Activated naive CD4-positive, alpha-beta T cell treated with anti-CD3 and anti-CD28 coated beads, Interleukin-2, amount 10 ng/mL, durations not matched to agents 7 days and 5 days (primary cell): ENCODE measurements around the gene CTH.
"Not testable (repeated sequence)": the region's sequence is repeated elsewhere in the genome, so short reads cannot be mapped to it uniquely, and the experiment has no call there.

Experiments used
- CTCF ChIA-PET: fragments of 350-600 bp; sonication (Branson Sonifier 250); formaldehyde crosslinking; loops from one replicate; lab custom pipeline; 2021; ENCODE audit warnings: antibody characterized with exemption; lab: Charles Lee
- DNase-seq: peaks from one replicate; pipeline ENCODE4 v3.0.0-alpha.2; 2020
- H3K27ac Mint-ChIP-seq: one replicate; pipeline ENCODE4 v1.8.0; 2021; ENCODE audit warnings: mild to moderate bottlenecking, moderate library complexity, mixed read lengths
- H3K27me3 Mint-ChIP-seq: one replicate; pipeline ENCODE4 v1.8.0; 2021; ENCODE audit warnings: mild to moderate bottlenecking, mixed read lengths
- H3K36me3 Mint-ChIP-seq: one replicate; pipeline ENCODE4 v1.8.0; 2021; ENCODE audit warnings: mixed read lengths
- H3K4me1 Mint-ChIP-seq: one replicate; pipeline ENCODE4 v1.8.0; 2021; ENCODE audit warnings: mixed read lengths
- H3K4me3 Mint-ChIP-seq: one replicate; pipeline ENCODE4 v1.8.0; 2021; ENCODE audit warnings: mild to moderate bottlenecking, moderate library complexity, mixed read lengths
- H3K9me3 Mint-ChIP-seq: one replicate; pipeline ENCODE4 v1.8.0; 2021; ENCODE audit warnings: mixed read lengths

CTH gene

GRCh38 chr1:70410604-70411359, at the start of gene CTH:
TSS of gene CTH (plus strand) at chr1:70411268. CDS start at chr1:70411416, 148 bp downstream.
- Mint-ChIP-seq H3K4me3 (peak within 1 kb of the TSS; percentile 87), H3K27me3 (peaks cover 11% of the 10 kb centered on the region), H3K36me3 (no peaks in the 10 kb centered on the region), H3K27ac (peak within 1 kb of the TSS; percentile 92), H3K4me1 (peaks cover 15% of the 10 kb centered on the region), H3K9me3 (no peaks in the 10 kb centered on the region)
- CTCF ChIA-PET = interaction anchor here (0.6 to 0.8 kb wide), 3 partner anchors 59 to 98 kb away, joined by 3 read pairs; no protein-coding TSS in a partner anchor
- DNase-seq = peak; percentile 96

- H3K4me1 Mint-ChIP-seq = peaks cover 7% of the 10 kb centered on the region
- H3K27ac Mint-ChIP-seq = no peak overlapping the region
- no peaks in the 10 kb centered on the region for H3K36me3 Mint-ChIP-seq
- no peak for DNase-seq
- no peak overlapping the region for H3K4me3 Mint-ChIP-seq
- no peaks in the 10 kb centered on the region for H3K9me3 Mint-ChIP-seq
- H3K27me3 Mint-ChIP-seq = no peaks in the 10 kb centered on the region
- CTCF ChIA-PET = no interaction called here
Observed at GRCh38 chr1:70361727-70362398, 49.2 kb upstream of the CTH start.

- CTCF ChIA-PET = no interaction called here
- no peaks in the 10 kb centered on the region for H3K27me3 Mint-ChIP-seq
- H3K9me3 Mint-ChIP-seq = no peaks in the 10 kb centered on the region
- H3K4me3 Mint-ChIP-seq = no peak overlapping the region
- peaks cover 6% of the 10 kb centered on the region for H3K36me3 Mint-ChIP-seq
- DNase-seq = no peak
- peaks cover 7% of the 10 kb centered on the region for H3K4me1 Mint-ChIP-seq
- H3K27ac Mint-ChIP-seq = no peak overlapping the region
Observed at GRCh38 chr1:70364439-70364838, 46.6 kb upstream of the CTH start.

- CTCF ChIA-PET, H3K27me3 Mint-ChIP-seq: not testable (repeated sequence)
Observed at GRCh38 chr1:70366425-70366952, 44.6 kb upstream of the CTH start.

GRCh38 chr1:70366997-70367396, 44.1 kb upstream of the CTH start:
- H3K9me3 Mint-ChIP-seq, DNase-seq, H3K27ac Mint-ChIP-seq, H3K27me3 Mint-ChIP-seq, CTCF ChIA-PET, H3K4me3 Mint-ChIP-seq, H3K4me1 Mint-ChIP-seq, H3K36me3 Mint-ChIP-seq: not testable (repeated sequence)

More at GRCh38 chr1:70366425-70366952, 44.6 kb upstream of the CTH start:
- H3K9me3 Mint-ChIP-seq, H3K4me1 Mint-ChIP-seq, DNase-seq, H3K4me3 Mint-ChIP-seq, H3K27ac Mint-ChIP-seq, H3K36me3 Mint-ChIP-seq: not testable (repeated sequence)

GRCh38 chr1:70367397-70367796, 43.7 kb upstream of the CTH start:
- H3K27ac Mint-ChIP-seq, CTCF ChIA-PET, H3K4me1 Mint-ChIP-seq, H3K9me3 Mint-ChIP-seq, H3K36me3 Mint-ChIP-seq, H3K27me3 Mint-ChIP-seq, H3K4me3 Mint-ChIP-seq, DNase-seq: not testable (repeated sequence)

- H3K27me3 Mint-ChIP-seq, H3K36me3 Mint-ChIP-seq, H3K27ac Mint-ChIP-seq, CTCF ChIA-PET, H3K9me3 Mint-ChIP-seq, H3K4me3 Mint-ChIP-seq, H3K4me1 Mint-ChIP-seq, DNase-seq: not testable (repeated sequence)
Observed at GRCh38 chr1:70371586-70371985, 39.5 kb upstream of the CTH start.

- Mint-ChIP-seq H3K4me3 (no peak overlapping the region), H3K27me3 (no peaks in the 10 kb centered on the region), H3K4me1 (no peaks in the 10 kb centered on the region), H3K9me3 (no peaks in the 10 kb centered on the region), H3K36me3 (peaks cover 6% of the 10 kb centered on the region), H3K27ac (no peak overlapping the region)
- CTCF ChIA-PET = no interaction called here
- no peak for DNase-seq
Observed at GRCh38 chr1:70372426-70372825, 38.6 kb upstream of the CTH start.

- H3K4me3 Mint-ChIP-seq, H3K4me1 Mint-ChIP-seq, H3K9me3 Mint-ChIP-seq, CTCF ChIA-PET, DNase-seq, H3K36me3 Mint-ChIP-seq, H3K27me3 Mint-ChIP-seq, H3K27ac Mint-ChIP-seq: not testable (repeated sequence)
Observed at GRCh38 chr1:70373580-70373979, 37.5 kb upstream of the CTH start.

- no peak for DNase-seq
- Mint-ChIP-seq H3K4me3 (no peak overlapping the region), H3K9me3 (no peaks in the 10 kb centered on the region), H3K36me3 (no peaks in the 10 kb centered on the region), H3K4me1 (no peaks in the 10 kb centered on the region), H3K27me3 (no peaks in the 10 kb centered on the region), H3K27ac (no peak overlapping the region)
- CTCF ChIA-PET = no interaction called here
Observed at GRCh38 chr1:70376196-70376595, 34.9 kb upstream of the CTH start.

- H3K36me3 Mint-ChIP-seq = no peaks in the 10 kb centered on the region
Observed at GRCh38 chr1:70382682-70383081, 28.4 kb upstream of the CTH start.

GRCh38 chr1:70383483-70383882, 27.6 kb upstream of the CTH start:
- H3K27me3 Mint-ChIP-seq = no peaks in the 10 kb centered on the region
- no peaks in the 10 kb centered on the region for H3K4me1 Mint-ChIP-seq
- H3K9me3 Mint-ChIP-seq = no peaks in the 10 kb centered on the region
- no peak for DNase-seq
- CTCF ChIA-PET = no interaction called here
- no peak overlapping the region for H3K4me3 Mint-ChIP-seq
- H3K36me3 Mint-ChIP-seq = no peaks in the 10 kb centered on the region
- H3K27ac Mint-ChIP-seq = no peak overlapping the region

More at GRCh38 chr1:70382682-70383081, 28.4 kb upstream of the CTH start:
- DNase-seq = no peak
- no peaks in the 10 kb centered on the region for H3K9me3 Mint-ChIP-seq
- no peak overlapping the region for H3K27ac Mint-ChIP-seq
- CTCF ChIA-PET = no interaction called here
- no peaks in the 10 kb centered on the region for H3K27me3 Mint-ChIP-seq
- no peaks in the 10 kb centered on the region for H3K4me1 Mint-ChIP-seq
- no peak overlapping the region for H3K4me3 Mint-ChIP-seq

- Mint-ChIP-seq H3K27me3 (peaks cover 5% of the 10 kb centered on the region), H3K27ac (no peak overlapping the region), H3K4me1 (no peaks in the 10 kb centered on the region), H3K9me3 (no peaks in the 10 kb centered on the region), H3K36me3 (no peaks in the 10 kb centered on the region), H3K4me3 (no peak overlapping the region)
- no peak for DNase-seq
- CTCF ChIA-PET = no interaction called here
Observed at GRCh38 chr1:70384542-70384941, 26.5 kb upstream of the CTH start.

GRCh38 chr1:70385477-70385876, 25.6 kb upstream of the CTH start:
- CTCF ChIA-PET = no interaction called here

GRCh38 chr1:70386121-70386520, 24.9 kb upstream of the CTH start:
- Mint-ChIP-seq H3K27me3 (peaks cover 5% of the 10 kb centered on the region), H3K4me1 (no peaks in the 10 kb centered on the region), H3K4me3 (no peak overlapping the region), H3K36me3 (no peaks in the 10 kb centered on the region), H3K27ac (no peak overlapping the region), H3K9me3 (no peaks in the 10 kb centered on the region)
- CTCF ChIA-PET = no interaction called here
- no peak for DNase-seq

More at GRCh38 chr1:70385477-70385876, 25.6 kb upstream of the CTH start:
- H3K27me3 Mint-ChIP-seq = peaks cover 5% of the 10 kb centered on the region
- H3K27ac Mint-ChIP-seq = no peak overlapping the region
- no peak for DNase-seq
- H3K4me1 Mint-ChIP-seq = no peaks in the 10 kb centered on the region
- H3K4me3 Mint-ChIP-seq = no peak overlapping the region
- no peaks in the 10 kb centered on the region for H3K9me3 Mint-ChIP-seq
- no peaks in the 10 kb centered on the region for H3K36me3 Mint-ChIP-seq
